ENCODE measurements around the gene SCAF8. TPM values are rescaled to one million over a fixed set of nuclear protein-coding genes. Genes with fewer than 3 reads are reported as not detected.
A peak's percentile ranks its signal among the peaks of the same experiment; 100 is the strongest.
"Not testable (repeated sequence)": the region's sequence is repeated elsewhere in the genome, so short reads cannot be mapped to it uniquely, and the experiment has no call there.

The SCAF8 gene
- total RNA-seq, 1 donor from 2014 or later, result 52.7 TPM

DNA sequence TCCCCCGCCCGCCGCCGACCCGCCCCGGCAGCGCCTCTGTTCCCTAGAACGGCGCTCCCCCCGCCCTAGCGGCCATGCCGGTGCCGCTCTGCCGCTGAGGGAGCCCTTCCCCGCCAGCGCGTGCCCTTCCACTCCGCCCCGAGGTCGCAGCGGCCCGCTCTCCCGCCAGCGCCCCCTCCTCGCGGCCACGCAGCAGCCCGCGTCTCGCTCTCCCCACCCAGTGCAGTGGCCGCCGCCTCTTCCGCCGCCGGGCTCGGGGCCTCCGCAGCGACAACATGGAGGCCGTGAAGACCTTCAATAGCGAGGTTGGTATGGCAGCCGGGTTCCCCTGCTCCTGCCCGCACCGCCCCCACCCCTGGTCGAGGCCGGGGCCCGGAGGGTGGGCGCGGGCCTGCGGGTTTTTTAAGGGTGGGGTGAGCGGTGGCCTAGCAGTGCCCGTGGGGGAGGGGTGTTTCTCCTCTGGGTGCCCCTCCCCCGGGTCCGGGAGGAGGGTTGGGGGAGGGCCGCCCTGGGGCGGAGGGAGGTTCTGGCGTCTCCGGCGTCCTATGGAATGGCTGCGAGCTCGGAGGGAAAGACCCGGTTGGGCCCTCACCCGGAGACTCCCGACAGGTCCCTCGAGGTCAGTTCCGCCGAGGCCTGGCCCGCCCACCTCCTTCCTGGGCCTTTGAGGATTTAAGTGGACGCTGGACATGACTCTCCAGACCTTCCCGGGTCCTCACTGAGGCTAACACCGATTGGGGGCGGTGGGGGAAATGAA, 588 bp downstream of the SCAF8 start:
- Histone ChIP-seq H3K9me3 (ENCODE audit: control insufficient read depth in 3 of 3, low read length in 3 of 3) (no peaks in the 10 kb centered on the region), H3K4me3 (ENCODE audit: low read length in 3 of 3) (peak overlapping the region; percentile 66 to 90 (median 74)), H3K27ac (ENCODE audit: low read depth, low read length) (peak overlapping the region; percentile 99), H3K36me3 (ENCODE audit: control insufficient read depth in 3 of 3, insufficient read depth in 3 of 3, low read length in 3 of 3) (no peaks in the 10 kb centered on the region), H3K4me1 (ENCODE audit: control insufficient read depth in 3 of 3, insufficient read depth in 3 of 3, low read length in 3 of 3) (peaks cover 31 to 46% (median 33%) of the 10 kb centered on the region in 3 donors), H3K9ac (ENCODE audit: low read depth in 1 of 3, low read length in 3 of 3) (peak overlapping the region; percentile 91 to 98 (median 97)), H3K27me3 (ENCODE audit: control insufficient read depth in 3 of 3, insufficient read depth in 3 of 3, low read length in 3 of 3) (no peaks in the 10 kb centered on the region)

DNA sequence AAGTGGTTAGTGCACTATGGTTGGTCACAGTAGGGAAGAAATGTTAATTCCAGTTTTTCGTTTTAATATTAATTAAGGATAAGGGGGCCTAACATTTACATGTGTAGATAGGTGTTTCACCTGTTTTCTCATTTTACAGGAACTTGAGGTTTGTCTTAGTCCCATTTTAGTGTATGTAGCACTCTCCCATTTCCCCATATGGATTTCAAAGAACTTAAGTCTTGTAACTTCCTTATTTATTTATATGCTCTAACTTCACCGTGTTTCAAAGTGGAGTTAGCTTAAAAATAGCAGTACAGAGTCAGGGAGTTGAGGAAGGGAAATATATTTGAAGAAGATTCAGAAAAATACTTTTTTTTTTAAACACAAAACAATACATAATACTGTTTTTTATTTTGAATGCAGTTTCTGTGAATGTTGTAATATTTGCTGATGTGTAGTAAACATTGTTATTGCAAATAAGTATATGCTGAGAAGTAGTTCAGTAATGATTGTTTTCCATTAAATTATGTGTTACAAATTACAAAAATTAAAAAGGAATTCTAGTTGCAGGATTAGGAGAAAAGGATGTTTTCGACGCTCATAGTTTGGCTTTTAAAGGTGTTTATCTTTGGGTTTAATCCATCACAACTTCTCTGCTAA, 3.5 kb downstream of the SCAF8 start:
- H3K27ac ChIP-seq (ENCODE audit: low read depth, low read length), result no peak overlapping the region
- no peaks in the 10 kb centered on the region for H3K9me3 ChIP-seq (ENCODE audit: control insufficient read depth in 3 of 3, low read length in 3 of 3)
- H3K4me1 ChIP-seq (ENCODE audit: control insufficient read depth in 3 of 3, insufficient read depth in 3 of 3, low read length in 3 of 3), result peaks cover 35 to 64% (median 35%) of the 10 kb centered on the region in 3 donors
- H3K9ac ChIP-seq (ENCODE audit: low read depth in 1 of 3, low read length in 3 of 3), result no peak overlapping the region
- peaks cover 0 to under 1% (median 0%) of the 10 kb centered on the region in 3 donors for H3K36me3 ChIP-seq (ENCODE audit: control insufficient read depth in 3 of 3, insufficient read depth in 3 of 3, low read length in 3 of 3)
- H3K27me3 ChIP-seq (ENCODE audit: control insufficient read depth in 3 of 3, insufficient read depth in 3 of 3, low read length in 3 of 3), result no peaks in the 10 kb centered on the region
- H3K4me3 ChIP-seq (ENCODE audit: low read length in 3 of 3), result no peak overlapping the region

DNA sequence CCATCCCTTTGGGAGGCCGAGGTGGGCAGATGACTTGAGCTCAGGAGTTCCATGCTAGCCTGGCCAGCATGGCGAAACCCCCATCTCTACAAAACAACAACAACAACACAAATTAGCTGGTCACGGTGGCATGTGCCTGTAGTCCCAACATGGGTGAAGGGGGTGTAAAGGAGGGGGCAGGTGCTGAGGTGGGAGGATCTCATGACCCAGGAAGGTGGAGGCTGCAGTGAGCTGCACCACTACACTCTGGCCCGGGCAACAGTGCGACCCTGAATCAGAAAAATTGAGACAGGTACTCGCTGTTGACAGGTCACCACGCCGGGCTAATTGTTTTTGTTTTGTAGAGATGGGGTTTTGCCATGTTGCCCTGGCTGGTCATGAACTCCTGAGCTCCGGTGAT, 4.2 kb downstream of the SCAF8 start:
- no peak overlapping the region for H3K9ac ChIP-seq (ENCODE audit: low read depth in 1 of 3, low read length in 3 of 3)
- peak overlapping the region; percentile 15 for H3K27ac ChIP-seq (ENCODE audit: low read depth, low read length)
- no peaks in the 10 kb centered on the region for H3K9me3 ChIP-seq (ENCODE audit: control insufficient read depth in 3 of 3, low read length in 3 of 3)
- peak overlapping the region in 1 of 3 donors; percentile 13 for H3K4me3 ChIP-seq (ENCODE audit: low read length in 3 of 3)
- no peaks in the 10 kb centered on the region for H3K27me3 ChIP-seq (ENCODE audit: control insufficient read depth in 3 of 3, insufficient read depth in 3 of 3, low read length in 3 of 3)
- peaks cover 0 to 3% (median 0%) of the 10 kb centered on the region in 3 donors for H3K36me3 ChIP-seq (ENCODE audit: control insufficient read depth in 3 of 3, insufficient read depth in 3 of 3, low read length in 3 of 3)
- peaks cover 28 to 60% (median 32%) of the 10 kb centered on the region in 3 donors for H3K4me1 ChIP-seq (ENCODE audit: control insufficient read depth in 3 of 3, insufficient read depth in 3 of 3, low read length in 3 of 3)

GRCh38 chr6:154738551-154738961, 5.3 kb downstream of the SCAF8 start:
- no peak overlapping the region for H3K27ac ChIP-seq (ENCODE audit: low read depth, low read length)
- H3K4me1 ChIP-seq (ENCODE audit: control insufficient read depth in 3 of 3, insufficient read depth in 3 of 3, low read length in 3 of 3), result peaks cover 25 to 57% (median 30%) of the 10 kb centered on the region in 3 donors
- H3K9ac ChIP-seq (ENCODE audit: low read depth in 1 of 3, low read length in 3 of 3), result no peak overlapping the region

GRCh38 chr6:154740658-154741057, 7.4 kb downstream of the SCAF8 start:
- Histone ChIP-seq H3K36me3 (ENCODE audit: control insufficient read depth in 3 of 3, insufficient read depth in 3 of 3, low read length in 3 of 3) (peaks cover 0 to 5% (median 2%) of the 10 kb centered on the region in 3 donors), H3K27ac (ENCODE audit: low read depth, low read length) (no peak overlapping the region), H3K4me3 (ENCODE audit: low read length in 3 of 3) (no peak overlapping the region), H3K9ac (ENCODE audit: low read depth in 1 of 3, low read length in 3 of 3) (no peak overlapping the region), H3K4me1 (ENCODE audit: control insufficient read depth in 3 of 3, insufficient read depth in 3 of 3, low read length in 3 of 3) (peaks cover 18 to 47% (median 21%) of the 10 kb centered on the region in 3 donors), H3K27me3 (ENCODE audit: control insufficient read depth in 3 of 3, insufficient read depth in 3 of 3, low read length in 3 of 3) (no peaks in the 10 kb centered on the region), H3K9me3 (ENCODE audit: control insufficient read depth in 3 of 3, low read length in 3 of 3) (no peaks in the 10 kb centered on the region)

More at GRCh38 chr6:154738551-154738961, 5.3 kb downstream of the SCAF8 start:
- Histone ChIP-seq H3K36me3 (ENCODE audit: control insufficient read depth in 3 of 3, insufficient read depth in 3 of 3, low read length in 3 of 3) (peaks cover 0 to 5% (median 2%) of the 10 kb centered on the region in 3 donors), H3K27me3 (ENCODE audit: control insufficient read depth in 3 of 3, insufficient read depth in 3 of 3, low read length in 3 of 3) (no peaks in the 10 kb centered on the region), H3K9me3 (ENCODE audit: control insufficient read depth in 3 of 3, low read length in 3 of 3) (no peaks in the 10 kb centered on the region), H3K4me3 (ENCODE audit: low read length in 3 of 3) (no peak overlapping the region)

DNA sequence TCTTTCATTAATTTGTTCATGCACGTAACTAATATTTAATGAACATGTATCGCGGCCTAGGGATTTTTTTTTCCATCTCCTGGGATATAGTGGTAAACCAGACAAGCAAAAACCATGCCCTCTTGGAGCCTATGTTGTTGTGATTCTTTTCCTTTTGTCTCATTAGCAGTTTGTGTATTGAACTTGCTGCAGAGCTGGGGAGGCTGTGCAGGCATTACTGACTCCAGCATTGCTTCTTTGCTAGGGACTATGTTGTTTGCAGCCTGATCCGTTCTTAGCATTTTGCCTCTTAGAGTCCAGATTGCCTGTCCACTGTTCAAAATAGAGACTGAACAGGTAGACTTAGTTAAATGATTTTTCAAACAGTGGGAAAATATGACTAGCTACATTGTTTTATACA, 9.7 kb downstream of the SCAF8 start:
- Histone ChIP-seq H3K9me3 (ENCODE audit: control insufficient read depth in 3 of 3, low read length in 3 of 3) (no peaks in the 10 kb centered on the region), H3K4me1 (ENCODE audit: control insufficient read depth in 3 of 3, insufficient read depth in 3 of 3, low read length in 3 of 3) (peaks cover 5 to 37% (median 10%) of the 10 kb centered on the region in 3 donors), H3K27me3 (ENCODE audit: control insufficient read depth in 3 of 3, insufficient read depth in 3 of 3, low read length in 3 of 3) (no peaks in the 10 kb centered on the region), H3K4me3 (ENCODE audit: low read length in 3 of 3) (no peak overlapping the region), H3K9ac (ENCODE audit: low read depth in 1 of 3, low read length in 3 of 3) (no peak overlapping the region), H3K36me3 (ENCODE audit: control insufficient read depth in 3 of 3, insufficient read depth in 3 of 3, low read length in 3 of 3) (peaks cover 0 to 5% (median 2%) of the 10 kb centered on the region in 3 donors), H3K27ac (ENCODE audit: low read depth, low read length) (no peak overlapping the region)

GRCh38 chr6:154744029-154744745, 11.0 kb downstream of the SCAF8 start:
- H3K36me3 ChIP-seq (ENCODE audit: control insufficient read depth in 3 of 3, insufficient read depth in 3 of 3, low read length in 3 of 3); H3K27me3 ChIP-seq (ENCODE audit: control insufficient read depth in 3 of 3, insufficient read depth in 3 of 3, low read length in 3 of 3); H3K9ac ChIP-seq (ENCODE audit: low read depth in 1 of 3, low read length in 3 of 3); H3K4me3 ChIP-seq (ENCODE audit: low read length in 3 of 3); H3K27ac ChIP-seq (ENCODE audit: low read depth, low read length); H3K9me3 ChIP-seq (ENCODE audit: control insufficient read depth in 3 of 3, low read length in 3 of 3): not testable (repeated sequence)
- peaks cover 7 to 30% (median 8%) of the 10 kb centered on the region in 3 donors for H3K4me1 ChIP-seq (ENCODE audit: control insufficient read depth in 3 of 3, insufficient read depth in 3 of 3, low read length in 3 of 3)

GRCh38 chr6:154745243-154745642, 12.0 kb downstream of the SCAF8 start:
- Histone ChIP-seq H3K27me3 (ENCODE audit: control insufficient read depth in 3 of 3, insufficient read depth in 3 of 3, low read length in 3 of 3) (no peaks in the 10 kb centered on the region), H3K9me3 (ENCODE audit: control insufficient read depth in 3 of 3, low read length in 3 of 3) (no peaks in the 10 kb centered on the region), H3K4me1 (ENCODE audit: control insufficient read depth in 3 of 3, insufficient read depth in 3 of 3, low read length in 3 of 3) (peaks cover 4 to 20% (median 8%) of the 10 kb centered on the region in 3 donors), H3K36me3 (ENCODE audit: control insufficient read depth in 3 of 3, insufficient read depth in 3 of 3, low read length in 3 of 3) (peaks cover 0 to 5% (median 2%) of the 10 kb centered on the region in 3 donors), H3K27ac (ENCODE audit: low read depth, low read length) (no peak overlapping the region), H3K9ac (ENCODE audit: low read depth in 1 of 3, low read length in 3 of 3) (no peak overlapping the region), H3K4me3 (ENCODE audit: low read length in 3 of 3) (no peak overlapping the region)

DNA sequence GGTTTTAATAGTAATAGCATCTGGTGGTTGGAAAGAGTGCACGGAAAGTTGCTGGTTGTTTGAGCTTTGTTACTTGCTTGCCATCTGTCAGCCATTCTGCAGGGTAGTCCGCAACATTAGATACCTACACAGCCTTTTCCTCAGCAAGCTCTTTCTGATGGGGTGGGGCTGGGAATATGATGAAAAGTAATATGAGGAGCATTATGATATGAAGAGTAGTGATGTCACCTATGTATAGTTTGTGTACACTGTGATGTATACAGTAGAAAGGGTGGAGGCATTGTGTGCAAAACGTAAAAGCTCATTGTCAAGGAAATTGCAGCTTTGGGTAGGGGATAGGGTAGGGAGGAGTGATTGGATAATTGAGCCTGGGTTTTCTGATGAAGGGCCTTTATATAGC, 16.1 kb downstream of the SCAF8 start:
- H3K27me3 ChIP-seq (ENCODE audit: control insufficient read depth in 3 of 3, insufficient read depth in 3 of 3, low read length in 3 of 3), result no peaks in the 10 kb centered on the region
- no peaks in the 10 kb centered on the region for H3K36me3 ChIP-seq (ENCODE audit: control insufficient read depth in 3 of 3, insufficient read depth in 3 of 3, low read length in 3 of 3)
- H3K4me1 ChIP-seq (ENCODE audit: control insufficient read depth in 3 of 3, insufficient read depth in 3 of 3, low read length in 3 of 3), result peaks cover 4 to 9% (median 9%) of the 10 kb centered on the region in 3 donors
- H3K9ac ChIP-seq (ENCODE audit: low read depth in 1 of 3, low read length in 3 of 3), result no peak overlapping the region
- H3K27ac ChIP-seq (ENCODE audit: low read depth, low read length), result no peak overlapping the region
- no peak overlapping the region for H3K4me3 ChIP-seq (ENCODE audit: low read length in 3 of 3)
- H3K9me3 ChIP-seq (ENCODE audit: control insufficient read depth in 3 of 3, low read length in 3 of 3), result no peaks in the 10 kb centered on the region
